Neural progenitor cell (in vitro differentiated cells): ENCODE data around the gene ZSWIM6. TPM values are rescaled to one million over a fixed set of nuclear protein-coding genes. Genes with fewer than 3 reads are reported as not detected.

Experiments
- DNase-seq: peaks from one replicate; pipeline ENCODE4 v3.0.0-alpha.2; 2016; ENCODE audit warnings: low spot score
- H2AFZ ChIP-seq: fragments of 200-600 bp; sonication (generic); replicated peaks from 2 replicates; pipeline ENCODE4 v1.6.1; 2016; ENCODE audit warnings: antibody characterized with exemption
- H3F3A ChIP-seq: fragments of 200-600 bp; sonication (generic); 2 replicates; pipeline ENCODE4 v1.6.1; 2016; ENCODE audit warnings: antibody characterized with exemption, low read depth
- H3K27ac ChIP-seq: fragments of 200-600 bp; sonication (generic); 2 replicates; pipeline ENCODE4 v1.5.1; 2016; ENCODE audit warnings: mild to moderate bottlenecking
- H3K27me3 ChIP-seq: fragments of 200-600 bp; sonication (generic); 2 replicates; pipeline ENCODE4 v1.6.1; 2016; ENCODE audit warnings: mild to moderate bottlenecking, moderate library complexity
- H3K36me3 ChIP-seq: fragments of 200-600 bp; sonication (generic); 2 replicates; pipeline ENCODE4 v1.5.1; 2016
- H3K4me1 ChIP-seq: fragments of 200-600 bp; sonication (generic); 2 replicates; pipeline ENCODE4 v1.6.1; 2016; ENCODE audit warnings: mixed run types
- H3K4me2 ChIP-seq: fragments of 200-600 bp; sonication (generic); 2 replicates; pipeline ENCODE4 v1.6.1; 2016
- H3K4me3 ChIP-seq: fragments of 200-600 bp; sonication (generic); 2 replicates; pipeline ENCODE4 v1.5.1; 2016
- H3K79me2 ChIP-seq: fragments of 200-600 bp; sonication (generic); 2 replicates; pipeline ENCODE4 v1.6.1; 2016; ENCODE audit warnings: low read depth
- H3K9ac ChIP-seq: fragments of 200-600 bp; sonication (generic); 2 replicates; pipeline ENCODE4 v1.6.1; 2016
- H3K9me3 ChIP-seq: fragments of 200-600 bp; sonication (generic); 2 replicates; pipeline ENCODE4 v1.5.1; 2016; ENCODE audit warnings: low read depth
- H4K20me1 ChIP-seq: fragments of 200-600 bp; sonication (generic); 2 replicates; pipeline ENCODE4 v1.6.1; 2016; ENCODE audit warnings: low read depth
- H3K27ac Mint-ChIP-seq: 3 replicates; pipeline ENCODE4 v1.8.0; 2021; ENCODE audit warnings: mixed read lengths
- H3K27me3 Mint-ChIP-seq: 2 replicates; pipeline ENCODE4 v1.8.0; 2022; ENCODE audit warnings: low read depth, mild to moderate bottlenecking, inconsistent platforms, moderate library complexity, mixed read lengths; ENCODE audit not compliant: insufficient read depth
- H3K36me3 Mint-ChIP-seq: 3 replicates; pipeline ENCODE4 v1.8.0; 2021; ENCODE audit warnings: mixed read lengths
- H3K4me1 Mint-ChIP-seq: 3 replicates; pipeline ENCODE4 v1.8.0; 2021; ENCODE audit warnings: mixed read lengths
- H3K4me3 Mint-ChIP-seq: 3 replicates; pipeline ENCODE4 v1.8.0; 2021; ENCODE audit warnings: mild to moderate bottlenecking, moderate library complexity, mixed read lengths
- H3K9me3 Mint-ChIP-seq: 3 replicates; pipeline ENCODE4 v1.8.0; 2020; ENCODE audit warnings: mixed read lengths
- CTCF ChIP-seq: fragments of 200-600 bp; sonication (generic); IDR thresholded peaks from 2 replicates; pipeline ENCODE4 v1.5.1; 2017; ENCODE audit warnings: antibody characterized with exemption, mild to moderate bottlenecking
- EZH2 ChIP-seq: fragments of 200-600 bp; sonication (generic); IDR thresholded peaks from 2 replicates; pipeline ENCODE4 v1.6.1; 2017; ENCODE audit warnings: antibody characterized with exemption, mild to moderate bottlenecking, moderate library complexity
- EZH2phosphoT487 ChIP-seq: fragments of 200-600 bp; sonication (generic); IDR thresholded peaks from 2 replicates; pipeline ENCODE4 v1.6.1; 2017; ENCODE audit warnings: antibody characterized with exemption
- total RNA-seq: library from RNA; depleted of rRNA; stranded (reverse); fragments of >200 nt; gene quantifications from 2 replicates; pipeline ENCODE4 v1.2.3, GENCODE V29; 2015; ENCODE audit warnings: low replicate concordance

ZSWIM6 gene
- total RNA-seq, 1 donor from 2014 or later, result 32.2 TPM

- Histone ChIP-seq H3K9ac (no peak overlapping the region), H3K27me3 (peaks cover 13% of the 10 kb centered on the region), H3K36me3 (no peaks in the 10 kb centered on the region), H4K20me1 (no peaks in the 10 kb centered on the region), H3K4me1 (peaks cover 5% of the 10 kb centered on the region), H2AFZ (no peak overlapping the region), H3K4me3 (no peak overlapping the region), H3K79me2 (no peaks in the 10 kb centered on the region), H3K9me3 (no peaks in the 10 kb centered on the region), H3F3A (peaks cover 3% of the 10 kb centered on the region), H3K4me2 (no peak overlapping the region), H3K27ac (no peak overlapping the region)
- Mint-ChIP-seq H3K9me3 (no peaks in the 10 kb centered on the region), H3K27ac (no peak overlapping the region), H3K4me3 (no peak overlapping the region), H3K27me3 (peaks cover 6% of the 10 kb centered on the region), H3K4me1 (peaks cover 3% of the 10 kb centered on the region), H3K36me3 (no peaks in the 10 kb centered on the region)
- no peak for DNase-seq
- TF ChIP-seq EZH2 (no peak), EZH2phosphoT487 (no peak)
Observed at GRCh38 chr5:61313960-61314681, 17.9 kb upstream of the ZSWIM6 start.

- TF ChIP-seq EZH2 (no peak), EZH2phosphoT487 (no peak), CTCF (no peak)
- peaks cover 12% of the 10 kb centered on the region for H3K4me1 Mint-ChIP-seq
Observed at GRCh38 chr5:61318376-61318775, 13.7 kb upstream of the ZSWIM6 start.

GRCh38 chr5:61319388-61320146 is 12.5 kb upstream of the ZSWIM6 start:
- peaks cover 12% of the 10 kb centered on the region for H3K4me1 Mint-ChIP-seq
- H3K4me1 ChIP-seq, result peaks cover 12% of the 10 kb centered on the region
- peaks cover 7% of the 10 kb centered on the region for H3K36me3 Mint-ChIP-seq
- H3F3A ChIP-seq, result no peaks in the 10 kb centered on the region
- H4K20me1 ChIP-seq, result no peaks in the 10 kb centered on the region
- no peak overlapping the region for H3K27ac ChIP-seq
- no peak overlapping the region for H3K27ac Mint-ChIP-seq
- H3K9me3 Mint-ChIP-seq, result no peaks in the 10 kb centered on the region
- H3K4me2 ChIP-seq, result peak overlapping the region; percentile 55
- no peak overlapping the region for H3K9ac ChIP-seq
- peak overlapping the region; percentile 58 for H2AFZ ChIP-seq
- no peak for TF ChIP-seq EZH2
- no peak for TF ChIP-seq CTCF
- no peak for TF ChIP-seq EZH2phosphoT487
- H3K36me3 ChIP-seq, result no peaks in the 10 kb centered on the region
- no peak overlapping the region for H3K4me3 Mint-ChIP-seq
- peak; percentile 69 for DNase-seq
- no peaks in the 10 kb centered on the region for H3K9me3 ChIP-seq
- H3K79me2 ChIP-seq, result no peaks in the 10 kb centered on the region
- peaks cover 9% of the 10 kb centered on the region for H3K27me3 ChIP-seq
- H3K4me3 ChIP-seq, result no peak overlapping the region
- H3K27me3 Mint-ChIP-seq, result peaks cover 7% of the 10 kb centered on the region

More at GRCh38 chr5:61318376-61318775, 13.7 kb upstream of the ZSWIM6 start:
- Histone ChIP-seq H3K4me2 (no peak overlapping the region), H3K9me3 (no peaks in the 10 kb centered on the region), H3K36me3 (no peaks in the 10 kb centered on the region), H3K4me1 (peaks cover 12% of the 10 kb centered on the region), H3K9ac (no peak overlapping the region), H3K4me3 (no peak overlapping the region), H3K27me3 (peaks cover 13% of the 10 kb centered on the region), H3F3A (no peaks in the 10 kb centered on the region), H3K27ac (no peak overlapping the region), H2AFZ (no peak overlapping the region), H3K79me2 (no peaks in the 10 kb centered on the region), H4K20me1 (no peaks in the 10 kb centered on the region)
- no peak overlapping the region for H3K27ac Mint-ChIP-seq
- H3K36me3 Mint-ChIP-seq, result peaks cover 4% of the 10 kb centered on the region
- peaks cover 7% of the 10 kb centered on the region for H3K27me3 Mint-ChIP-seq
- DNase-seq, result no peak
- no peak overlapping the region for H3K4me3 Mint-ChIP-seq
- H3K9me3 Mint-ChIP-seq, result no peaks in the 10 kb centered on the region
